ENCODE measurements around the gene CPB2.

- TF ChIP-seq CTCF (IDR thresholded peaks at IDR 0.05; ENCODE audit: low read depth, low read length), result no peak
- TF ChIP-seq EZH2phosphoT487 (IDR thresholded peaks at IDR 0.05; ENCODE audit: low read depth), result no peak
These were observed 22.7 kb upstream of the CPB2 start for GRCh38 chr13:46127358-46128023.

Measured in OCI-LY3 (cell line).